WTC11 (cell line): ENCODE data around the gene CACNA1C. TPM values are rescaled to one million over a fixed set of nuclear protein-coding genes. Genes with fewer than 3 reads are reported as not detected.

Source experiments
- ATAC-seq: fragments of 200-7000 bp; cut with Tn5 transposase; 2 replicates; pipeline ENCODE4 v1.10.0; 2021; ENCODE audit warnings: mild to moderate bottlenecking, moderate library complexity
- CTCF ChIA-PET: fragments of 300-600 bp; sonication (Branson Sonifier 250); formaldehyde crosslinking; loops from one replicate; lab custom pipeline; 2021; ENCODE audit warnings: antibody characterized with exemption; lab: Charles Lee
- POLR2A ChIA-PET: fragments of 350-600 bp; sonication (Branson Sonifier 250); formaldehyde crosslinking; loops from one replicate; lab custom pipeline; 2021; ENCODE audit warnings: antibody characterized with exemption; lab: Charles Lee
- DNase-seq: peaks from one replicate; pipeline ENCODE4 v3.0.0; 2021; ENCODE audit warnings: low spot score
- H3K27ac Mint-ChIP-seq: 2 replicates; pipeline ENCODE4 v1.8.0; 2021; ENCODE audit warnings: mixed read lengths
- H3K27me3 Mint-ChIP-seq: 2 replicates; pipeline ENCODE4 v1.8.0; 2021; ENCODE audit warnings: low read depth, mild to moderate bottlenecking, moderate library complexity, mixed read lengths
- H3K36me3 Mint-ChIP-seq: 2 replicates; pipeline ENCODE4 v1.8.0; 2021; ENCODE audit warnings: mixed read lengths
- H3K4me1 Mint-ChIP-seq: 2 replicates; pipeline ENCODE4 v1.8.0; 2022; ENCODE audit warnings: mixed read lengths
- H3K4me3 Mint-ChIP-seq: 2 replicates; pipeline ENCODE4 v1.8.0; 2021; ENCODE audit warnings: mild to moderate bottlenecking, moderate library complexity, mixed read lengths
- H3K9me3 Mint-ChIP-seq: 2 replicates; pipeline ENCODE4 v1.8.0; 2021; ENCODE audit warnings: mixed read lengths
- AR ChIP-seq: fragments of 250-450 bp; sonication (Bioruptor Pico); IDR thresholded peaks from 2 replicates; pipeline ENCODE4 v1.9.0; 2021; ENCODE audit warnings: mild to moderate bottlenecking
- ARID4B ChIP-seq: sonication (generic); formaldehyde crosslinking; IDR thresholded peaks from 2 replicates; pipeline ENCODE4 v1.8.0; 2023; ENCODE audit warnings: missing genetic modification reagents, mild to moderate bottlenecking, borderline replicate concordance
- CBFB ChIP-seq: sonication (generic); formaldehyde crosslinking; IDR thresholded peaks from 2 replicates; pipeline ENCODE4 v1.8.1; 2022; ENCODE audit warnings: mild to moderate bottlenecking, low read depth, missing genetic modification reagents
- E2F1 ChIP-seq: sonication (generic); formaldehyde crosslinking; IDR thresholded peaks from 2 replicates; pipeline ENCODE4 v1.8.0; 2022; ENCODE audit warnings: mild to moderate bottlenecking, missing genetic modification reagents
- E2F4 ChIP-seq: sonication (generic); formaldehyde crosslinking; IDR thresholded peaks from 2 replicates; pipeline ENCODE4 v1.8.1; 2022; ENCODE audit warnings: low read depth, mild to moderate bottlenecking, moderate library complexity, missing genetic modification reagents, borderline replicate concordance
- JUN ChIP-seq: sonication (generic); formaldehyde crosslinking; IDR thresholded peaks from 2 replicates; pipeline ENCODE4 v1.8.0; 2023; ENCODE audit warnings: mild to moderate bottlenecking, missing genetic modification reagents
- MYBL2 ChIP-seq: sonication (generic); formaldehyde crosslinking; IDR thresholded peaks from 2 replicates; pipeline ENCODE4 v1.8.1; 2023; ENCODE audit warnings: mild to moderate bottlenecking, moderate library complexity, missing genetic modification reagents
- NFATC4 ChIP-seq: fragments of 250-450 bp; sonication (Bioruptor Pico); IDR thresholded peaks from 2 replicates; pipeline ENCODE4 v1.9.0; 2021; ENCODE audit warnings: mild to moderate bottlenecking
- NR1H2 ChIP-seq: sonication (generic); formaldehyde crosslinking; IDR thresholded peaks from 2 replicates; pipeline ENCODE4 v1.9.0; 2021; ENCODE audit warnings: mild to moderate bottlenecking, moderate library complexity, missing genetic modification reagents
- OVOL2 ChIP-seq: fragments of 250-450 bp; sonication (Bioruptor Pico); IDR thresholded peaks from 2 replicates; pipeline ENCODE4 v1.9.0; 2021; ENCODE audit warnings: mild to moderate bottlenecking, borderline replicate concordance
- RELA ChIP-seq: sonication (generic); formaldehyde crosslinking; IDR thresholded peaks from 2 replicates; pipeline ENCODE4 v1.8.1; 2022; ENCODE audit warnings: missing genetic modification reagents, mild to moderate bottlenecking, borderline replicate concordance
- SMAD4 ChIP-seq: sonication (generic); formaldehyde crosslinking; IDR thresholded peaks from 2 replicates; pipeline ENCODE4 v1.8.0; 2022; ENCODE audit warnings: mild to moderate bottlenecking, missing genetic modification reagents
- TCF7 ChIP-seq: sonication (generic); formaldehyde crosslinking; IDR thresholded peaks from 2 replicates; pipeline ENCODE4 v1.8.0; 2022; ENCODE audit warnings: mild to moderate bottlenecking, low read depth, missing genetic modification reagents, moderate library complexity
- ZNF138 ChIP-seq: sonication (generic); formaldehyde crosslinking; conservative IDR thresholded peaks from 2 replicates; pipeline ENCODE4 v1.8.1; 2022; ENCODE audit warnings: mild to moderate bottlenecking, moderate library complexity, missing genetic modification reagents
- ZNF219 ChIP-seq: sonication (generic); formaldehyde crosslinking; IDR thresholded peaks from 2 replicates; pipeline ENCODE4 v1.8.0; 2023; ENCODE audit warnings: missing genetic modification reagents, mild to moderate bottlenecking, borderline replicate concordance
- ZNF232 ChIP-seq: sonication (generic); formaldehyde crosslinking; IDR thresholded peaks from 2 replicates; pipeline ENCODE4 v1.8.0; 2022; ENCODE audit warnings: mild to moderate bottlenecking, missing genetic modification reagents
- ZNF263 ChIP-seq: sonication (generic); formaldehyde crosslinking; IDR thresholded peaks from 2 replicates; pipeline ENCODE4 v1.8.1; 2022; ENCODE audit warnings: low read depth, mild to moderate bottlenecking, moderate library complexity, missing genetic modification reagents
- ZNF425 ChIP-seq: fragments of 250-450 bp; sonication (Bioruptor Pico); conservative IDR thresholded peaks from 2 replicates; pipeline ENCODE4 v1.9.0; 2021; ENCODE audit warnings: mild to moderate bottlenecking
- total RNA-seq: library from RNA; stranded (reverse); gene quantifications from 3 replicates; pipeline ENCODE4 v1.2.3, GENCODE V29; 2021

CACNA1C gene
- total RNA-seq, 1 experiment from 2014 or later = 1.7 TPM

- Mint-ChIP-seq H3K36me3 (peaks cover 15% of the 10 kb centered on the region), H3K4me1 (peaks cover 9% of the 10 kb centered on the region)
Observed at GRCh38 chr12:2076196-2076570, 23.4 kb downstream of the CACNA1C start.

More at GRCh38 chr12:2076196-2076570, 23.4 kb downstream of the CACNA1C start:
- DNase-seq (no peak), ATAC-seq (no peak)
- H3K27me3 Mint-ChIP-seq = 0 out of 2 replicates have a peak, but pooled peaks cover 2% of the 10 kb centered on the region
- H3K27ac Mint-ChIP-seq = no peak overlapping the region
- ChIA-PET POLR2A (no interaction called here), CTCF (interaction anchor here (1.3 kb wide), 1 partner anchor 19 kb away, joined by 5 read pairs; no protein-coding TSS in a partner anchor)
- TF ChIP-seq ZNF138 (CRISPR knock-in tag) (no peak), ZNF263 (CRISPR knock-in tag) (no peak), MYBL2 (CRISPR knock-in tag) (no peak), JUN (CRISPR knock-in tag) (no peak), AR (CRISPR knock-in tag) (no peak), RELA (CRISPR knock-in tag) (no peak), ARID4B (CRISPR knock-in tag) (no peak), TCF7 (CRISPR knock-in tag) (no peak), NR1H2 (no peak), ZNF425 (CRISPR knock-in tag) (no peak), CBFB (CRISPR knock-in tag) (no peak), OVOL2 (CRISPR knock-in tag) (no peak), SMAD4 (CRISPR knock-in tag) (no peak), E2F4 (CRISPR knock-in tag) (no peak), NFATC4 (CRISPR knock-in tag) (no peak), E2F1 (CRISPR knock-in tag) (no peak), ZNF232 (no peak), ZNF219 (CRISPR knock-in tag) (no peak)
- H3K4me3 Mint-ChIP-seq = no peak overlapping the region
- H3K9me3 Mint-ChIP-seq = peaks cover 32% of the 10 kb centered on the region
